SK-N-SH (cell line): ENCODE measurements around the gene SRSF12. TPM values are rescaled to one million over a fixed set of nuclear protein-coding genes. Genes with fewer than 3 reads are reported as not detected.

Experiments
- CTCF ChIA-PET: fragments of 300-600, 350-600 bp; formaldehyde crosslinking; extraction: SDS; loops from one replicate; lab custom pipeline; 2021; lab: Yijun Ruan, JAX
- POLR2A ChIA-PET: fragments of 350-600 bp; sonication (Branson Sonifier 250); formaldehyde crosslinking; extraction: SDS; loops from one replicate; lab custom pipeline; 2020; ENCODE audit warnings: antibody characterized with exemption, inconsistent platforms; lab: Yijun Ruan, JAX
- DNase-seq: peaks from one replicate; pipeline ENCODE4 v3.0.0; 2012
- H2AFZ ChIP-seq: fragments of 200-600 bp; sonication (generic); 2 replicates; pipeline ENCODE4 v1.8.1; 2016; ENCODE audit warnings: antibody characterized with exemption, mild to moderate bottlenecking, low read depth
- H3F3A ChIP-seq: fragments of 200-600 bp; sonication (generic); replicated peaks from 2 replicates; pipeline ENCODE3; 2016; ENCODE audit warnings: antibody characterized with exemption, mild to moderate bottlenecking; ENCODE audit not compliant: insufficient read depth
- H3K27ac ChIP-seq, 2 experiments: fragments of 200-500 bp in 1 of 2; fragments of 200-600 bp in 1 of 2; sonication (Bioruptor generic) in 1 of 2; sonication (generic), shearing (Covaris generic) in 1 of 2; 2 replicates each; pipeline versions ENCODE4 v1.5.1 to v1.6.1; 2014 to 2016; ENCODE audit warnings: low read depth in 2 of 2, inconsistent platforms in 1 of 2, low read length in 1 of 2, mild to moderate bottlenecking in 1 of 2, mixed read lengths in 1 of 2
- H3K27me3 ChIP-seq: fragments of 200-600 bp; sonication (generic), shearing (Covaris generic); 2 replicates; pipeline ENCODE4 v1.6.1; 2016; ENCODE audit warnings: mixed run types; ENCODE audit not compliant: insufficient read depth
- H3K36me3 ChIP-seq, 2 experiments: fragments of 200-500 bp in 1 of 2; fragments of 200-600 bp in 1 of 2; sonication (Bioruptor generic) in 1 of 2; sonication (generic) in 1 of 2; replicated peaks in 1 of 2; 2 replicates each; pipeline versions ENCODE3 to v1.5.1; 2014 to 2016; ENCODE audit warnings: low read length in 1 of 2, mild to moderate bottlenecking in 1 of 2; ENCODE audit not compliant: insufficient read depth in 2 of 2, control insufficient read depth in 1 of 2
- H3K4me1 ChIP-seq, 2 experiments: fragments of 200-500 bp in 1 of 2; fragments of 200-600 bp in 1 of 2; sonication (Bioruptor generic) in 1 of 2; sonication (generic), shearing (Covaris generic) in 1 of 2; 2 replicates each; pipeline versions ENCODE4 v1.5.1 to v1.6.1; 2014 to 2016; ENCODE audit warnings: low read depth in 1 of 2, low read length in 1 of 2, mixed run types in 1 of 2; ENCODE audit not compliant: insufficient read depth in 2 of 2, control insufficient read depth in 1 of 2
- H3K4me2 ChIP-seq: fragments of 200-600 bp; sonication (generic), shearing (Covaris generic); 2 replicates; pipeline ENCODE4 v1.6.1; 2017; ENCODE audit warnings: mixed run types
- H3K4me3 ChIP-seq, 2 experiments: fragments of 200-500 bp in 1 of 2; fragments of 200-600 bp in 1 of 2; sonication (Bioruptor generic) in 1 of 2; sonication (generic), shearing (Covaris generic) in 1 of 2; 2 replicates each; pipeline versions ENCODE4 v1.5.1 to v1.8.1; 2014 to 2016; ENCODE audit warnings: low read depth in 2 of 2, inconsistent platforms in 1 of 2, low read length in 1 of 2, mild to moderate bottlenecking in 1 of 2, mixed read lengths in 1 of 2, moderate library complexity in 1 of 2
- H3K79me2 ChIP-seq: fragments of 200-600 bp; sonication (generic); 2 replicates; pipeline ENCODE4 v1.8.1; 2017; ENCODE audit warnings: mild to moderate bottlenecking; ENCODE audit not compliant: insufficient read depth
- H3K9ac ChIP-seq: fragments of 200-600 bp; sonication (generic); 2 replicates; pipeline ENCODE4 v1.6.1; 2017; ENCODE audit warnings: mixed run types
- H3K9me2 ChIP-seq: fragments of 200-600 bp; sonication (generic); 2 replicates; pipeline ENCODE4 v1.6.1; 2017; ENCODE audit warnings: mixed run types
- H3K9me3 ChIP-seq: fragments of 200-600 bp; sonication (generic); 2 replicates; pipeline ENCODE4 v1.6.1; 2017; ENCODE audit warnings: mixed run types, mild to moderate bottlenecking, moderate library complexity
- H4K20me1 ChIP-seq: fragments of 200-600 bp; sonication (generic); 2 replicates; pipeline ENCODE4 v1.6.1; 2017; ENCODE audit warnings: mild to moderate bottlenecking, mixed run types; ENCODE audit not compliant: insufficient read depth
- ELF1 ChIP-seq: IDR thresholded peaks from 2 replicates; pipeline ENCODE4 v1.4.0; 2012
- EP300 ChIP-seq, 2 experiments: IDR thresholded peaks; 2 replicates each; pipeline versions ENCODE4 v1.4.0 to v1.6.1; 2012; ENCODE audit warnings: borderline replicate concordance in 1 of 2, low read depth in 1 of 2, low read length in 1 of 2
- GATA2 ChIP-seq: sonication (generic); formaldehyde crosslinking; IDR thresholded peaks from 2 replicates; pipeline ENCODE4 v1.5.0; 2020; ENCODE audit warnings: mild to moderate bottlenecking, missing genetic modification reagents
- JUND ChIP-seq: IDR thresholded peaks from 2 replicates; pipeline ENCODE4 v1.4.0; 2012
- MXI1 ChIP-seq: IDR thresholded peaks from 2 replicates; pipeline ENCODE4 v1.6.1; 2012; ENCODE audit warnings: mild to moderate bottlenecking, low read depth, low read length, improper control_type of control experiment
- NFIC ChIP-seq: IDR thresholded peaks from 2 replicates; pipeline ENCODE4 v1.4.0; 2012; ENCODE audit warnings: borderline replicate concordance
- NRF1 ChIP-seq: IDR thresholded peaks from 2 replicates; pipeline ENCODE4 v1.6.1; 2012; ENCODE audit warnings: low read depth, mild to moderate bottlenecking, low read length
- RAD21 ChIP-seq: IDR thresholded peaks from 2 replicates; pipeline ENCODE4 v1.6.1; 2012; ENCODE audit warnings: mild to moderate bottlenecking, low read length
- RCOR1 ChIP-seq: fragments of 150-350 bp; IDR thresholded peaks from 2 replicates; pipeline ENCODE4 v1.6.1; 2017; ENCODE audit warnings: antibody characterized with exemption, low read length
- RXRA ChIP-seq: IDR thresholded peaks from 2 replicates; pipeline ENCODE4 v1.4.0; 2012; ENCODE audit warnings: low read depth, mild to moderate bottlenecking, borderline replicate concordance
- SIN3A ChIP-seq: IDR thresholded peaks from 2 replicates; pipeline ENCODE4 v1.6.1; 2012; ENCODE audit warnings: low read depth, mild to moderate bottlenecking, low read length, moderate library complexity, borderline replicate concordance
- SMC3 ChIP-seq: IDR thresholded peaks from 2 replicates; pipeline ENCODE4 v1.6.1; 2012; ENCODE audit warnings: low read depth, low read length, improper control_type of control experiment
- TCF12 ChIP-seq: IDR thresholded peaks from 2 replicates; pipeline ENCODE4 v1.4.0; 2012
- YY1 ChIP-seq: IDR thresholded peaks from 2 replicates; pipeline ENCODE4 v1.4.0; 2012; ENCODE audit warnings: low read depth, mild to moderate bottlenecking
- WGBS: methylation state at CpG from one replicate; pipeline ENCODE4 v1.1.6; 2017; ENCODE audit warnings: low lambda C conversion rate; 5-methylcytosine and 5-hydroxymethylcytosine counted together
- polyA plus RNA-seq, 3 experiments: library from polyadenylated mRNA; depleted of rRNA; stranded (reverse); fragments of >200 nt; gene quantifications; 2 replicates each; pipeline ENCODE4 v1.2.3, GENCODE V29; 2012
- TF ChIP-seq, protein P1 (sequence below): fragments of 200-600 bp; sonication (generic); IDR thresholded peaks from 2 replicates; pipeline ENCODE4 v1.6.1; 2017; ENCODE audit warnings: antibody characterized with exemption, mild to moderate bottlenecking, moderate library complexity
- TF ChIP-seq, protein P2 (sequence below): IDR thresholded peaks from 2 replicates; pipeline ENCODE4 v1.6.1; 2012; ENCODE audit warnings: mild to moderate bottlenecking, low read depth, low read length, moderate library complexity
- TF ChIP-seq, protein P3 (sequence below): IDR thresholded peaks from 2 replicates; pipeline ENCODE4 v1.4.0; 2012; ENCODE audit warnings: low read depth, borderline replicate concordance
- TF ChIP-seq, protein P4 (sequence below): fragments of 150-350 bp; IDR thresholded peaks from 2 replicates; pipeline ENCODE4 v1.6.1; 2016; ENCODE audit warnings: mild to moderate bottlenecking, low read depth, low read length
- TF ChIP-seq, protein P5 (sequence below): IDR thresholded peaks from 2 replicates; pipeline ENCODE4 v1.4.0; 2012; ENCODE audit warnings: low read depth

The SRSF12 gene
- polyA plus RNA-seq, 1 of the 3 experiments (the other 2 are of a cell fraction): 1.1 TPM

DNA sequence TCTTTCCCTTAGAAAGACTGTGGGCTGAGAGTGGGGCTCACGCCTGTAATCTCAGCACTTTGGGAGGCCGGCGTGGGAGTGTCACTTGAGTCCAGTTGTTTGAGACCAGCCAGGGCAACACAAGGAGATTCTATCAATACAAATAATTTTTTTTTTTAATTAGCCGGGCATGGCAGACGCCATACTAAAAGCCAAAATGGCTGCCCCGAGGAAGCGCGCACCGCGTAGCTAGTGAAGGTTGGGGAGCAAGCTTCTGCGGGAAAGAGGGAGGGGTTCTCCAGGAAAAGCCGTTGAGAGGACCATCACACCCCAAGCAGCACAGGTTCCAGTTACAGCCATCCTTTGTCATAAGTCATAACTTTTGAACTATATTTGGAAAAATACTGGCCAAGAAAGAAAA is 58.6 kb downstream of the SRSF12 start (continued):
- TF ChIP-seq, protein P1, sequence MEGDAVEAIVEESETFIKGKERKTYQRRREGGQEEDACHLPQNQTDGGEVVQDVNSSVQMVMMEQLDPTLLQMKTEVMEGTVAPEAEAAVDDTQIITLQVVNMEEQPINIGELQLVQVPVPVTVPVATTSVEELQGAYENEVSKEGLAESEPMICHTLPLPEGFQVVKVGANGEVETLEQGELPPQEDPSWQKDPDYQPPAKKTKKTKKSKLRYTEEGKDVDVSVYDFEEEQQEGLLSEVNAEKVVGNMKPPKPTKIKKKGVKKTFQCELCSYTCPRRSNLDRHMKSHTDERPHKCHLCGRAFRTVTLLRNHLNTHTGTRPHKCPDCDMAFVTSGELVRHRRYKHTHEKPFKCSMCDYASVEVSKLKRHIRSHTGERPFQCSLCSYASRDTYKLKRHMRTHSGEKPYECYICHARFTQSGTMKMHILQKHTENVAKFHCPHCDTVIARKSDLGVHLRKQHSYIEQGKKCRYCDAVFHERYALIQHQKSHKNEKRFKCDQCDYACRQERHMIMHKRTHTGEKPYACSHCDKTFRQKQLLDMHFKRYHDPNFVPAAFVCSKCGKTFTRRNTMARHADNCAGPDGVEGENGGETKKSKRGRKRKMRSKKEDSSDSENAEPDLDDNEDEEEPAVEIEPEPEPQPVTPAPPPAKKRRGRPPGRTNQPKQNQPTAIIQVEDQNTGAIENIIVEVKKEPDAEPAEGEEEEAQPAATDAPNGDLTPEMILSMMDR: no peak
- TF ChIP-seq JUND: no peak
- TF ChIP-seq NFIC: no peak
- no peak for TF ChIP-seq RCOR1
- no peak for TF ChIP-seq RAD21
- TF ChIP-seq YY1: no peak
- no peak for TF ChIP-seq ELF1
- TF ChIP-seq, all 33 proteins: peak for 0

DNA sequence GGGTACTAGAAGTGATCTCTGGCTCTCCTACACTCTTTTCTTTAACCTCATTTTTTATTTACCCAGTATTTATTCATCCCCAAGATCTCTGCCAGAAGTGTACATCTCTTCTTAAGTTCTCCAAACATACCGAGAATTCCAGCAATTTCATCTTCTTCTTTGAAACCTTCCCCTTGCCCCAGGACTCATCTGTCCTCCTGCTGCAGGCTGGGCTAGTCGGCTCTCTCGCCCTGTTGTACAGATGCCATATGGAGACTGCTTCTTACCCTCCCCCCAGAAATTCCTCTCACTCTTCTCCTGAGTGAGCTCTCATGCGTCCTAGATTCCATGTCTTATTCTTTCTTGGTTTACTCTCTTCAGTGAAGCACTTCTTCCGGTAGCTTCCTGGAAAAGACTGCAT is 59.2 kb downstream of the SRSF12 start:
- ChIA-PET POLR2A (no interaction called here), CTCF (interaction anchor here (1.7 kb wide), 1 partner anchor 76 kb away, joined by 5 read pairs; no protein-coding TSS in a partner anchor)
- Histone ChIP-seq H3F3A (no peaks in the 10 kb centered on the region), H3K27me3 (no peaks in the 10 kb centered on the region), H3K4me1 (no peaks in the 10 kb centered on the region), H2AFZ (no peak overlapping the region), H3K9me3 (no peaks in the 10 kb centered on the region), H3K36me3 (no peaks in the 10 kb centered on the region), H4K20me1 (no peaks in the 10 kb centered on the region), H3K9ac (no peak overlapping the region), H3K4me2 (no peak overlapping the region), H3K79me2 (no peaks in the 10 kb centered on the region), H3K27ac (no peak overlapping the region), H3K9me2 (no peaks in the 10 kb centered on the region), H3K4me3 (no peak overlapping the region)
- TF ChIP-seq RXRA (no peak), MXI1 (no peak), RAD21 (no peak), GATA2 (CRISPR knock-in tag) (no peak), TCF12 (no peak), RCOR1 (no peak), NFIC (no peak), NRF1 (no peak), SIN3A (no peak), EP300 (IDR thresholded peaks at IDR 0.05; ENCODE audit: borderline replicate concordance in 1 of 2, low read depth in 1 of 2, low read length in 1 of 2) (no peak), SMC3 (no peak), ELF1 (no peak)
- TF ChIP-seq, protein P2, sequence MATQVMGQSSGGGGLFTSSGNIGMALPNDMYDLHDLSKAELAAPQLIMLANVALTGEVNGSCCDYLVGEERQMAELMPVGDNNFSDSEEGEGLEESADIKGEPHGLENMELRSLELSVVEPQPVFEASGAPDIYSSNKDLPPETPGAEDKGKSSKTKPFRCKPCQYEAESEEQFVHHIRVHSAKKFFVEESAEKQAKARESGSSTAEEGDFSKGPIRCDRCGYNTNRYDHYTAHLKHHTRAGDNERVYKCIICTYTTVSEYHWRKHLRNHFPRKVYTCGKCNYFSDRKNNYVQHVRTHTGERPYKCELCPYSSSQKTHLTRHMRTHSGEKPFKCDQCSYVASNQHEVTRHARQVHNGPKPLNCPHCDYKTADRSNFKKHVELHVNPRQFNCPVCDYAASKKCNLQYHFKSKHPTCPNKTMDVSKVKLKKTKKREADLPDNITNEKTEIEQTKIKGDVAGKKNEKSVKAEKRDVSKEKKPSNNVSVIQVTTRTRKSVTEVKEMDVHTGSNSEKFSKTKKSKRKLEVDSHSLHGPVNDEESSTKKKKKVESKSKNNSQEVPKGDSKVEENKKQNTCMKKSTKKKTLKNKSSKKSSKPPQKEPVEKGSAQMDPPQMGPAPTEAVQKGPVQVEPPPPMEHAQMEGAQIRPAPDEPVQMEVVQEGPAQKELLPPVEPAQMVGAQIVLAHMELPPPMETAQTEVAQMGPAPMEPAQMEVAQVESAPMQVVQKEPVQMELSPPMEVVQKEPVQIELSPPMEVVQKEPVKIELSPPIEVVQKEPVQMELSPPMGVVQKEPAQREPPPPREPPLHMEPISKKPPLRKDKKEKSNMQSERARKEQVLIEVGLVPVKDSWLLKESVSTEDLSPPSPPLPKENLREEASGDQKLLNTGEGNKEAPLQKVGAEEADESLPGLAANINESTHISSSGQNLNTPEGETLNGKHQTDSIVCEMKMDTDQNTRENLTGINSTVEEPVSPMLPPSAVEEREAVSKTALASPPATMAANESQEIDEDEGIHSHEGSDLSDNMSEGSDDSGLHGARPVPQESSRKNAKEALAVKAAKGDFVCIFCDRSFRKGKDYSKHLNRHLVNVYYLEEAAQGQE: no peak
- TF ChIP-seq, protein P3, sequence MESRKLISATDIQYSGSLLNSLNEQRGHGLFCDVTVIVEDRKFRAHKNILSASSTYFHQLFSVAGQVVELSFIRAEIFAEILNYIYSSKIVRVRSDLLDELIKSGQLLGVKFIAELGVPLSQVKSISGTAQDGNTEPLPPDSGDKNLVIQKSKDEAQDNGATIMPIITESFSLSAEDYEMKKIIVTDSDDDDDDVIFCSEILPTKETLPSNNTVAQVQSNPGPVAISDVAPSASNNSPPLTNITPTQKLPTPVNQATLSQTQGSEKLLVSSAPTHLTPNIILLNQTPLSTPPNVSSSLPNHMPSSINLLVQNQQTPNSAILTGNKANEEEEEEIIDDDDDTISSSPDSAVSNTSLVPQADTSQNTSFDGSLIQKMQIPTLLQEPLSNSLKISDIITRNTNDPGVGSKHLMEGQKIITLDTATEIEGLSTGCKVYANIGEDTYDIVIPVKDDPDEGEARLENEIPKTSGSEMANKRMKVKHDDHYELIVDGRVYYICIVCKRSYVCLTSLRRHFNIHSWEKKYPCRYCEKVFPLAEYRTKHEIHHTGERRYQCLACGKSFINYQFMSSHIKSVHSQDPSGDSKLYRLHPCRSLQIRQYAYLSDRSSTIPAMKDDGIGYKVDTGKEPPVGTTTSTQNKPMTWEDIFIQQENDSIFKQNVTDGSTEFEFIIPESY: no peak
- TF ChIP-seq, protein P4, sequence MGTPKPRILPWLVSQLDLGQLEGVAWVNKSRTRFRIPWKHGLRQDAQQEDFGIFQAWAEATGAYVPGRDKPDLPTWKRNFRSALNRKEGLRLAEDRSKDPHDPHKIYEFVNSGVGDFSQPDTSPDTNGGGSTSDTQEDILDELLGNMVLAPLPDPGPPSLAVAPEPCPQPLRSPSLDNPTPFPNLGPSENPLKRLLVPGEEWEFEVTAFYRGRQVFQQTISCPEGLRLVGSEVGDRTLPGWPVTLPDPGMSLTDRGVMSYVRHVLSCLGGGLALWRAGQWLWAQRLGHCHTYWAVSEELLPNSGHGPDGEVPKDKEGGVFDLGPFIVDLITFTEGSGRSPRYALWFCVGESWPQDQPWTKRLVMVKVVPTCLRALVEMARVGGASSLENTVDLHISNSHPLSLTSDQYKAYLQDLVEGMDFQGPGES: no peak
- TF ChIP-seq, protein P5, sequence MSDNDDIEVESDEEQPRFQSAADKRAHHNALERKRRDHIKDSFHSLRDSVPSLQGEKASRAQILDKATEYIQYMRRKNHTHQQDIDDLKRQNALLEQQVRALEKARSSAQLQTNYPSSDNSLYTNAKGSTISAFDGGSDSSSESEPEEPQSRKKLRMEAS: no peak
- no peak for DNase-seq
- 68% methylated on average over 5 of the region's 5 CpGs for WGBS
